ENCODE data around the gene ZNF567. TPM values are rescaled to one million over a fixed set of nuclear protein-coding genes. Genes with fewer than 3 reads are reported as not detected.

ZNF567 gene
- total and polyA plus RNA-seq, 2 donors (not counting 1 experiment from before 2014, with no cell fraction given): 5.6 to 6.9 TPM

- TF ChIP-seq CTCF (conservative IDR thresholded peaks at IDR 0.05 in 1 of 2, IDR thresholded peaks at IDR 0.05 in 1 of 2; ENCODE audit: low read depth in 1 of 2, low read length in 2 of 2) (no peak), EZH2 (IDR thresholded peaks at IDR 0.05; ENCODE audit: low read length, missing control alignments) (no peak)
Observed at GRCh38 chr19:36672368-36672767, 15.0 kb upstream of the ZNF567 start.

GRCh38 chr19:36674201-36674600, 13.2 kb upstream of the ZNF567 start:
- no peaks in the 10 kb centered on the region for H4K20me1 ChIP-seq (ENCODE audit: control insufficient read depth, extremely low read depth, insufficient read depth, low read length)
- H2AFZ ChIP-seq (ENCODE audit: low read length): no peak overlapping the region
- TF ChIP-seq EZH2 (IDR thresholded peaks at IDR 0.05; ENCODE audit: low read length, missing control alignments): no peak
- no peak for TF ChIP-seq CTCF (conservative IDR thresholded peaks at IDR 0.05 in 1 of 2, IDR thresholded peaks at IDR 0.05 in 1 of 2; ENCODE audit: low read depth in 1 of 2, low read length in 2 of 2)
- no peak overlapping the region for H3K27ac ChIP-seq (ENCODE audit: insufficient read depth, low read length)
- no peak overlapping the region for H3K4me3 ChIP-seq (replicated peaks in 1 of 4; ENCODE audit: control extremely low read depth in 1 of 4, insufficient read depth in 1 of 4, low read depth in 3 of 4, low read length in 4 of 4)
- H3K4me1 ChIP-seq (ENCODE audit: control insufficient read depth, extremely low read depth, insufficient read depth, low read length): no peaks in the 10 kb centered on the region
- peaks cover 1% of the 10 kb centered on the region for H3K36me3 ChIP-seq (ENCODE audit: control insufficient read depth, insufficient read depth, low read length)
- no peak for DNase-seq (ENCODE audit: low read depth in 2 of 2)
- no peak overlapping the region for H3K9ac ChIP-seq (ENCODE audit: insufficient read depth, low read length)
- no peak overlapping the region for H3K4me2 ChIP-seq (ENCODE audit: extremely low read depth, insufficient read depth, low read length)
- H3K79me2 ChIP-seq (ENCODE audit: control insufficient read depth, insufficient read depth, low read length): no peaks in the 10 kb centered on the region
- no peaks in the 10 kb centered on the region for H3K9me3 ChIP-seq (ENCODE audit: control insufficient read depth, insufficient read depth, low read depth, low read length)
- H3K27me3 ChIP-seq (ENCODE audit: control insufficient read depth, insufficient read depth, low read length): no peaks in the 10 kb centered on the region

More at GRCh38 chr19:36672368-36672767, 15.0 kb upstream of the ZNF567 start:
- DNase-seq (ENCODE audit: low read depth in 2 of 2): no peak
- no peak overlapping the region for H3K27ac ChIP-seq (ENCODE audit: insufficient read depth, low read length)
- H2AFZ ChIP-seq (ENCODE audit: low read length): no peak overlapping the region
- no peak overlapping the region for H3K4me2 ChIP-seq (ENCODE audit: extremely low read depth, insufficient read depth, low read length)
- H3K27me3 ChIP-seq (ENCODE audit: control insufficient read depth, insufficient read depth, low read length): no peaks in the 10 kb centered on the region
- peaks cover 1% of the 10 kb centered on the region for H3K36me3 ChIP-seq (ENCODE audit: control insufficient read depth, insufficient read depth, low read length)
- no peak overlapping the region for H3K9ac ChIP-seq (ENCODE audit: insufficient read depth, low read length)
- H3K9me3 ChIP-seq (ENCODE audit: control insufficient read depth, insufficient read depth, low read depth, low read length): no peaks in the 10 kb centered on the region
- H3K4me3 ChIP-seq (replicated peaks in 1 of 4; ENCODE audit: control extremely low read depth in 1 of 4, insufficient read depth in 1 of 4, low read depth in 3 of 4, low read length in 4 of 4): no peak overlapping the region
- no peaks in the 10 kb centered on the region for H3K4me1 ChIP-seq (ENCODE audit: control insufficient read depth, extremely low read depth, insufficient read depth, low read length)
- no peaks in the 10 kb centered on the region for H4K20me1 ChIP-seq (ENCODE audit: control insufficient read depth, extremely low read depth, insufficient read depth, low read length)
- H3K79me2 ChIP-seq (ENCODE audit: control insufficient read depth, insufficient read depth, low read length): no peaks in the 10 kb centered on the region

GRCh38 chr19:36679455-36679854, 8.0 kb upstream of the ZNF567 start:
- H3K79me2 ChIP-seq (ENCODE audit: control insufficient read depth, insufficient read depth, low read length): no peaks in the 10 kb centered on the region
- no peak overlapping the region for H3K4me2 ChIP-seq (ENCODE audit: extremely low read depth, insufficient read depth, low read length)
- DNase-seq (ENCODE audit: low read depth in 2 of 2): no peak
- no peak overlapping the region for H2AFZ ChIP-seq (ENCODE audit: low read length)
- H3K4me3 ChIP-seq (replicated peaks in 1 of 4; ENCODE audit: control extremely low read depth in 1 of 4, insufficient read depth in 1 of 4, low read depth in 3 of 4, low read length in 4 of 4): no peak overlapping the region
- H3K36me3 ChIP-seq (ENCODE audit: control insufficient read depth, insufficient read depth, low read length): peaks cover 1% of the 10 kb centered on the region
- H3K27me3 ChIP-seq (ENCODE audit: control insufficient read depth, insufficient read depth, low read length): no peaks in the 10 kb centered on the region
- no peaks in the 10 kb centered on the region for H3K9me3 ChIP-seq (ENCODE audit: control insufficient read depth, insufficient read depth, low read depth, low read length)
- TF ChIP-seq CTCF (conservative IDR thresholded peaks at IDR 0.05 in 1 of 2, IDR thresholded peaks at IDR 0.05 in 1 of 2; ENCODE audit: low read depth in 1 of 2, low read length in 2 of 2) (no peak), EZH2 (IDR thresholded peaks at IDR 0.05; ENCODE audit: low read length, missing control alignments) (no peak)
- no peak overlapping the region for H3K27ac ChIP-seq (ENCODE audit: insufficient read depth, low read length)
- H3K4me1 ChIP-seq (ENCODE audit: control insufficient read depth, extremely low read depth, insufficient read depth, low read length): no peaks in the 10 kb centered on the region
- H3K9ac ChIP-seq (ENCODE audit: insufficient read depth, low read length): no peak overlapping the region
- H4K20me1 ChIP-seq (ENCODE audit: control insufficient read depth, extremely low read depth, insufficient read depth, low read length): no peaks in the 10 kb centered on the region
